Testis (tissue), 2 donors: Measurements from ENCODE around the gene KAT6B.

Source experiments
- POLR2A ChIP-seq: fragments of 450-650 bp; IDR thresholded peaks from one replicate; pipeline ENCODE4 v1.6.1; 2017; ENCODE audit warnings: antibody characterized with exemption, mild to moderate bottlenecking, moderate library complexity
- TF ChIP-seq, protein P1 (sequence below), 3 experiments: fragments of 450-650 bp in 2 of 3; fragments of 200-600 bp in 1 of 3; sonication (generic) in 1 of 3; IDR thresholded peaks; one replicate each; pipeline ENCODE4 v1.5.1; 2016 to 2019; ENCODE audit warnings: antibody characterized with exemption in 3 of 3, mild to moderate bottlenecking in 2 of 3, moderate library complexity in 1 of 3

DNA sequence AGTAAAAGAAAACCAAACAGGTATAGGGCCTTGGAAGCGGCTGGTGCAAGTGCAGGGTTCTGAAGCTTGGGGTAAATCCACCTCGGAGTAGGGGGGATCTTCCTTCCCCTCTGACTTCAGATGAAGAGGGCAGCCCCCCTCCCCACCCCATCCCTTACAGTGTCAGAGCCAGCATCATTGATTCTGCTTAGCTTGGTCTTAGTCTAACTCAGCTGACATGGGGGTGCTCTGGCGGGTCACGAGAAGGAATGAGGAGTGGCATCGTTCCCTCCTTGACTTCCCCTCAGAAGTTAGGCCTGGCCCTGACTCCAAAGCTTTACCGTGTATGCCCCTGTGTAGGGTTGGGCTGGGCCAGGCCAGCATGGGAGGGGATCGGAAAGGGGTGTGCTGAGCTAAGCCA, 240.9 kb downstream of the KAT6B start:
- TF ChIP-seq, protein P1, sequence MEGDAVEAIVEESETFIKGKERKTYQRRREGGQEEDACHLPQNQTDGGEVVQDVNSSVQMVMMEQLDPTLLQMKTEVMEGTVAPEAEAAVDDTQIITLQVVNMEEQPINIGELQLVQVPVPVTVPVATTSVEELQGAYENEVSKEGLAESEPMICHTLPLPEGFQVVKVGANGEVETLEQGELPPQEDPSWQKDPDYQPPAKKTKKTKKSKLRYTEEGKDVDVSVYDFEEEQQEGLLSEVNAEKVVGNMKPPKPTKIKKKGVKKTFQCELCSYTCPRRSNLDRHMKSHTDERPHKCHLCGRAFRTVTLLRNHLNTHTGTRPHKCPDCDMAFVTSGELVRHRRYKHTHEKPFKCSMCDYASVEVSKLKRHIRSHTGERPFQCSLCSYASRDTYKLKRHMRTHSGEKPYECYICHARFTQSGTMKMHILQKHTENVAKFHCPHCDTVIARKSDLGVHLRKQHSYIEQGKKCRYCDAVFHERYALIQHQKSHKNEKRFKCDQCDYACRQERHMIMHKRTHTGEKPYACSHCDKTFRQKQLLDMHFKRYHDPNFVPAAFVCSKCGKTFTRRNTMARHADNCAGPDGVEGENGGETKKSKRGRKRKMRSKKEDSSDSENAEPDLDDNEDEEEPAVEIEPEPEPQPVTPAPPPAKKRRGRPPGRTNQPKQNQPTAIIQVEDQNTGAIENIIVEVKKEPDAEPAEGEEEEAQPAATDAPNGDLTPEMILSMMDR (IDR thresholded peaks at IDR 0.05): no peak
- TF ChIP-seq POLR2A: no peak
